ENCODE data around the gene CACNA2D4.

GRCh38 chr12:1929241-1929984 lies 11.0 kb upstream of the CACNA2D4 start:
- TF ChIP-seq CTCF (IDR thresholded peaks at IDR 0.05) (no peak), POLR2A (IDR thresholded peaks at IDR 0.05) (no peak)

Data from thyroid gland (tissue), 4 donors.